ENCODE measurements around the gene RICTOR.

RICTOR gene

GRCh38 chr5:39100301-39100850 lies 26.2 kb upstream of the RICTOR start:
- DNase-seq (ENCODE audit: low spot score): no peak

DNA sequence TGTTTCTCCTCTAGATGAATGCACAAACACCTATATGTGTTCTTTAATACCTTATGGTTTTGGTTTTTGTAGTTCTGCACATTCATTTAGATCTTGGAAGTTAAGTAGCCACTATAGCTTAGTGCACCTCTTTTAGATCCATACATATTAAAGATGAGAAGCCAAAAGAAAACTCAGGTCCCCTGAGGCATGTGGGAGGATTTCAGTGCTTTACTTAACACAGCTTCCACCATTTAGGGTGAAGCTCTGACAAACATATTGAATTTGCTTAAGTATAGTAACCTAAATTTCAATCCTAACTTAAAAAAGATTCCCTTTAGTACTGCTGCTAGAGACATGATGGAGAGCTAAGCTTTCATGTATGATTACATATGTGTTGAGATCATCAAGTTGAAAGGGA lies 25.6 kb upstream of the RICTOR start:
- DNase-seq (ENCODE audit: low spot score): no peak

DNA sequence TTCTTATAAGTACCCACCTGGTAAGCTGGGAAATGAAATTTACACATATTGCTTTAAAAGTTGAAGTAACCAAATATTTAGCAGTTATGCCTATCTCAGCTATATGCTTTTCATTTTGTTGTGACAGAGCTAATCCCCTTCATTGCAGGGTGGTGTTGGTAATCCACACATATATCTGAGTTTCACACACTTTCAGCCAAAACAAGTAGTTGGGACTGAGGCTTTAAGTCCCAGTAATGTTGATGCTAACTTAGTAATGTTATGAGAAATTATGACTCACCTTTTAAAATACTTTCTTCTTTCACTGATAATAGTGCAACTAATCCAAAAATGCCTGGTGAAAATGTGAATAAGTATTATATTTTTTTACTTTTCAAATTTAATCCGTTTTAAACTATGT lies 19.2 kb upstream of the RICTOR start:
- DNase-seq (ENCODE audit: low spot score): no peak

DNA sequence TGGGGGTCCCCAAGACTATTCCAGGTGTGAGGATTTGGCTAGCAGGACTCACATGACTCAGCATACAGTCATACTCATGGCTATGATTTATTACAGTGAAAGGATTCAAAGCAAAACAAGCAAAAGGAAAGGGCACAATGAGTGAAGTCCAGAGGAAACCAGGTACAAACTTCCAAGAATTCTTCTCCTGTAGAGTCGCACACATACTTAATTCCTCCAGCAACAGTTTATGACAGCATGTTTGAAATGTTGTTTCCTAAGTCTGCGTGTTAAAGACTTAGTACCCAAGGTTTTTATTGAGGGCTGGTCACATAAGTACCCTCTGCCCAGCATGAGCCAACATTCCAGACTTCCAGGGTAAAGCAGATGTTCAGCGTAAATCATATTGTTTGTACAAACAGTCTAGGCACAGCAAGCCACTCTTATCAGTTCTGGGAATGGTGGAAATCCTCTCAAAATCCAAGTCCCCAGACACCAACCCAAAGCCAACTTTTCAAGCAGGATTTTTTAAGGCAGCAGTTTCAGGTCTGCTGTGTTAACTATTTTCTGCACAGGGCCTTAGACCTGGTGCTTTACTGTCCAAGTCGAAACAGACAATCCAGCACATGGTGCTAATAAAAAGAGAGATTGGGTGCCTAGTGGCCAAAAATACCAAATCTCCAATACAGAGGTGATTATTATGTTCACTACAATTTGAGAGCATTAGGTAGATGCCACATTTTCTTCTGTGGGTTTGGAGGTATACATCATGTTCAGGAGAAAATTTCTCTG lies 18.6 kb upstream of the RICTOR start:
- no peak for DNase-seq (ENCODE audit: low spot score)

- no peak for DNase-seq (ENCODE audit: low spot score)
Observed at GRCh38 chr5:39091940-39092580, 17.9 kb upstream of the RICTOR start.

- no peak for DNase-seq (ENCODE audit: low spot score)
Observed at GRCh38 chr5:39083968-39084367, 9.8 kb upstream of the RICTOR start.

DNA sequence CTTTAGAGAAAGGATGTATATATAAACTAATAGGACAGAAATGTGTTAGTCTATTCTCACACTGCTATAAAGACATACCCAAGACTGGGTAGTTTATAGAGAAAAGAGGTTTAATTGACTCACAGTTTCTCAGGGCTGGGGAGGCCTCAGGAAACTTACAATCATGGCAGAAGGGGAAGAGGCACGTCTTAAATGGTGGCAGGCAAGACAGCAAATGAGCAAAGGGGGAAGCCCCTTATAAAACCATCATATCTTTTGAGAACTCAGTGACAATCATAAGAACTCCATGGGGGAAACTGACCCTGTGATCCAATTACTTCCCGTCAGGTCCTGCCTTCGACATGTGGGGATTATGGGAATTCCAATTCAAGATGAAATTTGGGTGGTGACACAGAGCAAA lies 8.8 kb upstream of the RICTOR start:
- DNase-seq (ENCODE audit: low spot score): no peak

DNA sequence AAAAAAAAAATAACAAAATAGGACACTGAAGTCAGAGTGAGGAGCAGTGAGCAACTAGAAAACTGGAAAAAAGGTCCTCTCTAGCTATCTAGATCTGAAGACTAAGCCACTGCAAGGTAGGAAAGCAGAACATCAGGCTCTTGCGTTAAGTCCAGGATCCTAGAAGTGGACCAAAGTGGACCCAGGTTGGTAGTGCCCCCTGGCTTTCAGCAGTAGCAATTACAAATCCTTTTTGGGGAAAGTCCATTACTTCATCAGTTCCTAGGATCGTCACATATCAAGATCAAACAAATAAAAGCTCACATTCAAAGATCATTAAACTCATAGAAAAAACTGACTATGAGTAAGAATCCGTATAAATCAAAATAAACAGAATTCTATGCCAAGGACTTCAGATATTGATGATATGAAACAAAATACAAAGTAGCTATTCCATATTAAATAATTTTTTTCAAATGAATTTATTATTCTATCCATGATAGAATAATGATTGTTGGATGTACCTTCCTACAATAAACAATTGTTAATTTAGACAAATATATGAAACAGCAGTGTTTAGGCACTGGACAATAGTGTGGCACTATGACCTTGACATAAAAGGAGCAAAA lies 6.5 kb upstream of the RICTOR start:
- DNase-seq (ENCODE audit: low spot score): peak; percentile 53

GRCh38 chr5:39080168-39080567 lies 6.0 kb upstream of the RICTOR start:
- DNase-seq (ENCODE audit: low spot score): no peak

DNA sequence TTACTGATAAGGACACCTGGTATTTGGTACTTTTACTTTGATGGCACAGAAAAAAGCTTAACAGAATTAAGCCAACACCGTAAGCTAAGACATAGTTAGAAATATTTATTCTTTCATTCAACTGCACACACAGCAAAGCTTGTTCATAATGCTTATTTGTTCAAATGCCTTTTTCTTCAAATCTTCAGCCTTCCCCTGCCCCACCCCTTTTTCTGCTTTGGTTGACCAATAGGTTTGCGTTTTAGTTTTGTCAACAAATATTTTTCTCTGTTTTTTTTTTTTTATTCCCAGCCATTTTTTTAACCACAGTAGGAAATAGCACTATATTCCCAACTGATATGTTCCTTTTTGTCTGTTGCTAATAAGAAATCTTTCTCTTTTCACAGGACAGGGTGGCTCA lies 4.9 kb upstream of the RICTOR start:
- no peak for DNase-seq (ENCODE audit: low spot score)

DNA sequence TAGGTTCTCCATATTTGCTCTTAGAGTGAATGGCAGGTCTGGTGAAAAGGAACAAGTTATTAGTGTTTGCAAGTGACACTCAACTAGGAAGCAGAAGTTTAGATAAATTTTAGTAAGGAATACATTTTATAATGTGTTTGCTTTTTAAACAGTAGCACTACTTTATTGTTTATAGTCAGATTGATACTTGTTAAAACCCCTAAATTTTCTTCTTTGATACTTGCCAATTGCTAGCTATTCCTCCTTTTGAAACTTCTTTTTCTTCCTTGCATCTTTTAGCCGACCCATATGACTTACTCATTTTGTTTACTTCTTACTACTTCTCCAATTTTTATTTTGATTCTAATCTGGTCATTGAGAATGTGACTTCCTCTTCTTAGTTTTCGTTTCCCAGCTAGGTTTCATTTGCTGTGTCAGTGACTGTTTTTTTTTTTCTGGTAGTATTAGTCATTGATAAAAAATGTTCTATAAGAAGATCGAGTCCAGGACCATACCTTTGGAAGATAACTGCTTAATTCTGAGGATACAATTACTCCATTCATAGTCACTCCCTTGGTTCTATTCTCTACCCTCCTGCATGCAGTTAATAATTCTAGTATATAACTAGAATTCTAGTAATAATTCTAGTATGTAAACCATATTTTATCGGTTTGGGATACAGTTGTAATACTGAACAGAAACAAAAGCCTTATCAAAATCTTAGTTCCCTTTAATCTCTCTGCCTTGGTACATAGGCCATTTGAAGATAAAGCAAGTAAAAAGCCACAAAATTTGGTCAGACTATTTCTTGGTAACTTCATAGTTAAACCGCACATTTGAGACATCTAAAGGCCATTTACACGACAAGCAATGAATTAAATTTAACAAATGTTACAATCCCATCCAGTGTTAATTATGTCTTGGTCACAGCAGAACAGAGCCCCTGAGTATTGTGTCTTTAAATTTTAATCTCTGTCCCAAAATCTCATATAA lies 2.8 kb upstream of the RICTOR start:
- DNase-seq (ENCODE audit: low spot score): no peak

- no peak for DNase-seq (ENCODE audit: low spot score)
Observed at GRCh38 chr5:39076101-39076756, 2.0 kb upstream of the RICTOR start.

GRCh38 chr5:39073767-39074016 lies 507 bp downstream of the RICTOR start:
- no peak for DNase-seq (ENCODE audit: low spot score)

DNA sequence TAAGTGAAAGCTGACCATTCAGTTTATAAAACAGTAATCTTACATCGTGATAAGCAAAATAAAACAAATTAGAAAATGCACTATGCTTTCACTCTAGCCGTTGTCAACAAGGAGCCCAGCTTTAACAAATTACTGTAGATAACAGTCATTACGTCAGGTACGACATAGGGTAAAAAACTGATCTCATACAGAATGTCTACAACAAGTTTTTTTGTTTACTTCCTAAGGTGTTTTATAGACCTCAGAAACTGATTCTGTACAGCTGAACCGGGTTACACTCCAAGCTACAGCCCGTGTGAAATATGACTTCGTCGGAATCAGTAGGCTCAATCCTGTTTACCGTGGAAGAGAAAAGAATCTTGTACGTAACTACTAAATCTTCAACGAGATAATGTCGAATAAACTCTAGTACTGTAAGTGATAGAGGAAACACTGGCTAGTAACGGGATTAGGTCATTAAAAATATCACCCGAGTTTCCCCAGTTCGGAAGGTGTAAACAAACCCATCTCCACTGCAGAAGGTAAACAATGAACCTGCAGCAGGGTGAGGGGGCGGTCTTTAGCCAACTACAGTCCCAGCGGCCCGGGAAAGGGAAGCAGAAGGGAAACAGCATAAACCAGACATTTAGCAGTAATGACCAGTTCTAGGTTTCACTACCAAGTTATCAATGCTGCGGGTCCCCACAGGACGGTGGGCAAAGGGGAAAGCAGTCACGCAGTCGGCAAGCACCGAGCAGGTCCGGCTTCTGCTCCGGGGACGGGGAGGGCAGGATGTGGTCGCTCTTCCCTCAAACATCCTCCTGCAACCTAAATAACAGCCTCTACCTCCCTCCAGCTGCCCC lies 1.1 kb downstream of the RICTOR start:
- peak; percentile 77 for DNase-seq (ENCODE audit: low spot score)

DNA sequence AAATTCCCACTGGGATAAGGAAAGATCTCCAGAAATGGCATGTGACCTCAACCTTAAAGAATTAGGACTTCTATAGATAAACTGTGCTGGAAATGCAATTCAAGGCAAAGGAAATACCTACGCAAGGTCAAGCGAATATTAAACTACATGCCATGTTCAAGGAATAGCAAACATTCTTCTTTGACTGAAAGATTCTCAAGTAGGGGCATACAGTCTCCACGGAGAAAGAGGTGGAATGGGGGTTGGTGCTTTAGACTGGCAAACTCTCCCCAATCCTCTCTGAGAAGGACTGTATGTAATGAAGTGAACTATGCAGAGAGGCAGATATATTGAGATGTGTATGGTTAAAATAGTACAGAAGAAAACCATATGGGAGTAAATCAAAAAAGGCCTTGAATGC lies 6.1 kb downstream of the RICTOR start:
- no peak for DNase-seq (ENCODE audit: low spot score)

DNA sequence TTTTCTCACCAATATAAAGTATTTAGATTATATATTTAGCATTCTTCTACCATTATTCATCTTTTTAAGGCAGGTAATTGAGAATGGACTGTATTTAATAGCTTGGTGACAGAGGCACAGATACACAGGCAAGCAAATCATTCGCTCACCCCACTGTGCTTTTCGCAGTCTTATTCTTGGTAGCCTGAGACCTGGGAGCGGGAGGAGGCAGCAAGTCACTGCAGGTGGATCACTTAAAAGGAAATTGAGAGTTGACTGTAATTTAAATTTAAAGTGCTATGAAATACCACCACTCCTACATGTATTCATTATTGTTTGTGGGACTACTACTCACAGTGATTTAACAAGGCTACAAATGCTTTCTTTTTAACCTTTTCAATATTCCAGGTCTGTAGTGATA lies 9.7 kb downstream of the RICTOR start:
- no peak for DNase-seq (ENCODE audit: low spot score)

DNA sequence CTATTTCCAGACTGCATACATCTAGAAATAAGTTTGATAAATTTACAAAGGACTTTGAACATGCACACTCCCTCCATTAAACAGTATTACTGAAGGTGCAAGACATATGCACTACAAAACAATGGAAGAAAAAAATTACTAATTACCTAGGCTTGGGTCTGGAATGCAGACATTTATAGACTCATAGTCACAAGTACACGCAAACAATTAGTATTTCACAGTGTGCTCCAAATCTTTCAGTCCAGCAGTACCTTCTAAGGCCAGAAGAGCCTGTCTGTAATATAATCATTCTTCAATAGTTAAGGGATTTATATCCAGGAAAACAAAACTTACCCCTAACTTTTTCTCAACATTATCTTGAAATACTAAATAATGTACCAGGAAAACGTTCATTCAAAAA lies 11.2 kb downstream of the RICTOR start:
- DNase-seq (ENCODE audit: low spot score): no peak

GRCh38 chr5:39062530-39062929 lies 11.7 kb downstream of the RICTOR start:
- DNase-seq (ENCODE audit: low spot score): no peak

GRCh38 chr5:39062104-39062503 lies 12.1 kb downstream of the RICTOR start:
- no peak for DNase-seq (ENCODE audit: low spot score)

- no peak for DNase-seq (ENCODE audit: low spot score)
Observed at GRCh38 chr5:39059064-39059463, 15.1 kb downstream of the RICTOR start.

All from HuH-7.5 (cell line).